ENCODE results near the gene PINLYP. TPM values are rescaled to one million over a fixed set of nuclear protein-coding genes. Genes with fewer than 3 reads are reported as not detected.
"Not testable (repeated sequence)": the region's sequence is repeated elsewhere in the genome, so short reads cannot be mapped to it uniquely, and the experiment has no call there.

The PINLYP gene
- total RNA-seq, 3 donors from 2014 or later: 0.61 to 7.4 (median 2.0) TPM

- TF ChIP-seq, protein P1, sequence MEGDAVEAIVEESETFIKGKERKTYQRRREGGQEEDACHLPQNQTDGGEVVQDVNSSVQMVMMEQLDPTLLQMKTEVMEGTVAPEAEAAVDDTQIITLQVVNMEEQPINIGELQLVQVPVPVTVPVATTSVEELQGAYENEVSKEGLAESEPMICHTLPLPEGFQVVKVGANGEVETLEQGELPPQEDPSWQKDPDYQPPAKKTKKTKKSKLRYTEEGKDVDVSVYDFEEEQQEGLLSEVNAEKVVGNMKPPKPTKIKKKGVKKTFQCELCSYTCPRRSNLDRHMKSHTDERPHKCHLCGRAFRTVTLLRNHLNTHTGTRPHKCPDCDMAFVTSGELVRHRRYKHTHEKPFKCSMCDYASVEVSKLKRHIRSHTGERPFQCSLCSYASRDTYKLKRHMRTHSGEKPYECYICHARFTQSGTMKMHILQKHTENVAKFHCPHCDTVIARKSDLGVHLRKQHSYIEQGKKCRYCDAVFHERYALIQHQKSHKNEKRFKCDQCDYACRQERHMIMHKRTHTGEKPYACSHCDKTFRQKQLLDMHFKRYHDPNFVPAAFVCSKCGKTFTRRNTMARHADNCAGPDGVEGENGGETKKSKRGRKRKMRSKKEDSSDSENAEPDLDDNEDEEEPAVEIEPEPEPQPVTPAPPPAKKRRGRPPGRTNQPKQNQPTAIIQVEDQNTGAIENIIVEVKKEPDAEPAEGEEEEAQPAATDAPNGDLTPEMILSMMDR (IDR thresholded peaks at IDR 0.05): no peak
- ATAC-seq (no peak), DNase-seq (no peak)
- H3K4me1 ChIP-seq (ENCODE audit: low read depth): peaks cover 31% of the 10 kb centered on the region
- no peak overlapping the region for H3K4me3 ChIP-seq
- no peaks in the 10 kb centered on the region for H3K9me3 ChIP-seq
- intact Hi-C loops (cut with DNase I, micrococcal nuclease): no loop called here
- H3K36me3 ChIP-seq (ENCODE audit: low read depth): no peaks in the 10 kb centered on the region
These were observed 23.0 kb downstream of the PINLYP start for GRCh38 chr19:43598445-43599240.

GRCh38 chr19:43599635-43600295, 24.2 kb downstream of the PINLYP start:
- DNase-seq (no peak), ATAC-seq (no peak)
- no peaks in the 10 kb centered on the region for H3K36me3 ChIP-seq (ENCODE audit: low read depth)
- H3K4me1 ChIP-seq (ENCODE audit: low read depth): peaks cover 20% of the 10 kb centered on the region
- TF ChIP-seq, protein P1 (IDR thresholded peaks at IDR 0.05): no peak
- intact Hi-C loops (cut with DNase I, micrococcal nuclease): no loop called here
- no peaks in the 10 kb centered on the region for H3K9me3 ChIP-seq
- H3K4me3 ChIP-seq: no peak overlapping the region

DNA sequence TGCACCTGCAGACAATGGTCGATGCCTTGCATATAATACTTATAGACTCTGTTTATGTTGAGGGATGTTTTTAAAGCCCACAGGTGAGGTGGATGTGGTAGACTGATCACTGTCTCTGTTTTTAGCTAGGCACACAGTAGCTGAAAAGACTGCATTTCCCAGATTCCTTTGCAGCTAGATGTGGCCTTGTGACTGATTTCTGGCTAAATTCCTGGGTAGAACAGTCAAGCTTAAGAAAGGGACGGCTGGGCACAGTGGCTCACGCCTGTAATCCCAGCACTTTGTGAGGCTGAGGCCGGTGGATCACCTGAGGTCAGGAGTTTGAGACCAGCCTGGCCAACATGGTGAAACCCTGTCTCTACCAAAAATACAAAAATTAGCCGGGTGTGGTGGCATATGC, 24.7 kb downstream of the PINLYP start:
- H3K4me3 ChIP-seq; H3K9me3 ChIP-seq; H3K36me3 ChIP-seq (ENCODE audit: low read depth); DNase-seq; ATAC-seq; intact Hi-C loops (cut with DNase I, micrococcal nuclease): not testable (repeated sequence)
- peaks cover 16% of the 10 kb centered on the region for H3K4me1 ChIP-seq (ENCODE audit: low read depth)

- Histone ChIP-seq H3K4me1 (ENCODE audit: low read depth) (no peaks in the 10 kb centered on the region), H3K4me3 (no peak overlapping the region), H3K9me3 (no peaks in the 10 kb centered on the region), H3K36me3 (ENCODE audit: low read depth) (no peaks in the 10 kb centered on the region)
- no peak for DNase-seq
- ATAC-seq: no peak
- TF ChIP-seq, protein P1 (IDR thresholded peaks at IDR 0.05): no peak
- intact Hi-C loops (cut with DNase I, micrococcal nuclease): no loop called here
These were observed 30.4 kb downstream of the PINLYP start for GRCh38 chr19:43605875-43606568.

- Histone ChIP-seq H3K4me3 (no peak overlapping the region), H3K36me3 (ENCODE audit: low read depth) (no peaks in the 10 kb centered on the region), H3K4me1 (ENCODE audit: low read depth) (no peaks in the 10 kb centered on the region), H3K9me3 (no peaks in the 10 kb centered on the region)
- DNase-seq (no peak), ATAC-seq (no peak)
- intact Hi-C loops (cut with DNase I, micrococcal nuclease): no loop called here
- TF ChIP-seq, protein P1 (IDR thresholded peaks at IDR 0.05): no peak
These were observed 31.1 kb downstream of the PINLYP start for GRCh38 chr19:43606569-43607229.

Data from mucosa of descending colon (tissue), 3 donors.